Measurements from ENCODE around the gene DBN1. TPM values are rescaled to one million over a fixed set of nuclear protein-coding genes. Genes with fewer than 3 reads are reported as not detected.

DBN1 gene
- total RNA-seq, 1 donor from 2014 or later, result 21.8 TPM

GRCh38 chr5:177491429-177491945, 18.1 kb upstream of the DBN1 start:
- peak; percentile 62 for TF ChIP-seq CTCF (IDR thresholded peaks at IDR 0.05; ENCODE audit: borderline replicate concordance)
- H3K36me3 ChIP-seq, result peaks cover 60% of the 10 kb centered on the region
- H3K27ac ChIP-seq (replicated peaks), result no peak overlapping the region

DNA sequence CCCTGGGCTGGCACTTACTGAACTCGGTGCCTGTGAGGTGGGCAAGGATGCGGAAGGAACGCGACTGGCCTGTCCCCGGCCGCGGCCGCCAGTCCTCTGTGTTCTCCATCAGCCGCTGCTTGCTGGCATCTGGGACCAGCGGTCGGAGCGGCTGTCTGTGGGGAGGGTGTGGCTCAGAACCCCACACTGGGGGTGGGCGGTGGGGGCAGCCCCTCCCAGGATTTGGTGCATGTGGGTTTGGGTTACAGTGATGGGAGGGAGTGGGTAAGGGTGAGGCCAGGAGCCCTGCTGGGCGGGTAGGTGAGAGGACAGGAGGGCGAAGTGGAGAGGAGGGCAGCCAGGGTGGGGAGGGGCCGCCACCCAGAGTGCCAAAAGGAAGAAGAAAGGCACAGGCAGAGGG, 17.6 kb upstream of the DBN1 start:
- Histone ChIP-seq H3K27ac (replicated peaks) (no peak overlapping the region), H3K4me1 (peaks cover 45% of the 10 kb centered on the region), H3K27me3 (ENCODE audit: low read depth) (peaks cover 22% of the 10 kb centered on the region), H3K9me3 (replicated peaks) (no peaks in the 10 kb centered on the region), H3K36me3 (peaks cover 65% of the 10 kb centered on the region), H3K4me3 (no peak overlapping the region)
- intact Hi-C loops (cut with micrococcal nuclease), result no loop called here
- DNase-seq, result no peak
- TF ChIP-seq CTCF (IDR thresholded peaks at IDR 0.05; ENCODE audit: borderline replicate concordance), result no peak

More at GRCh38 chr5:177491429-177491945, 18.1 kb upstream of the DBN1 start:
- no peaks in the 10 kb centered on the region for H3K9me3 ChIP-seq (replicated peaks)
- H3K27me3 ChIP-seq (ENCODE audit: low read depth), result peaks cover 17% of the 10 kb centered on the region
- no peak overlapping the region for H3K4me3 ChIP-seq
- H3K4me1 ChIP-seq, result peaks cover 50% of the 10 kb centered on the region
- DNase-seq, result no peak
- intact Hi-C loops (cut with micrococcal nuclease), result no loop called here

GRCh38 chr5:177490311-177490991, 17.0 kb upstream of the DBN1 start:
- Histone ChIP-seq H3K4me1 (peaks cover 40% of the 10 kb centered on the region), H3K9me3 (replicated peaks) (no peaks in the 10 kb centered on the region), H3K36me3 (peaks cover 71% of the 10 kb centered on the region), H3K4me3 (no peak overlapping the region), H3K27ac (replicated peaks) (no peak overlapping the region), H3K27me3 (ENCODE audit: low read depth) (peaks cover 27% of the 10 kb centered on the region)
- intact Hi-C loops (cut with micrococcal nuclease), result no loop called here
- TF ChIP-seq CTCF (IDR thresholded peaks at IDR 0.05; ENCODE audit: borderline replicate concordance), result no peak
- no peak for DNase-seq

GRCh38 chr5:177489119-177489716, 15.8 kb upstream of the DBN1 start:
- Histone ChIP-seq H3K36me3 (peaks cover 81% of the 10 kb centered on the region), H3K27me3 (ENCODE audit: low read depth) (peaks cover 38% of the 10 kb centered on the region), H3K4me3 (no peak overlapping the region), H3K4me1 (peaks cover 28% of the 10 kb centered on the region), H3K9me3 (replicated peaks) (no peaks in the 10 kb centered on the region), H3K27ac (replicated peaks) (no peak overlapping the region)
- no peak for DNase-seq
- intact Hi-C loops (cut with micrococcal nuclease), result no loop called here
- TF ChIP-seq CTCF (IDR thresholded peaks at IDR 0.05; ENCODE audit: borderline replicate concordance), result no peak

GRCh38 chr5:177487975-177488374, 14.5 kb upstream of the DBN1 start:
- no peak for DNase-seq
- H3K27me3 ChIP-seq (ENCODE audit: low read depth), result peaks cover 50% of the 10 kb centered on the region
- intact Hi-C loops (cut with micrococcal nuclease), result no loop called here
- H3K4me3 ChIP-seq, result no peak overlapping the region
- H3K36me3 ChIP-seq, result peaks cover 86% of the 10 kb centered on the region
- no peak for TF ChIP-seq CTCF (IDR thresholded peaks at IDR 0.05; ENCODE audit: borderline replicate concordance)
- H3K4me1 ChIP-seq, result peaks cover 15% of the 10 kb centered on the region
- no peak overlapping the region for H3K27ac ChIP-seq (replicated peaks)
- no peaks in the 10 kb centered on the region for H3K9me3 ChIP-seq (replicated peaks)
